Testis (tissue), 2 donors: ENCODE results near the gene NCOR1.

Source experiments
- POLR2A ChIP-seq: fragments of 450-650 bp; IDR thresholded peaks from one replicate; pipeline ENCODE4 v1.6.1; 2017; ENCODE audit warnings: antibody characterized with exemption, mild to moderate bottlenecking, moderate library complexity
- TF ChIP-seq, protein P1 (sequence below), 3 experiments: fragments of 450-650 bp in 2 of 3; fragments of 200-600 bp in 1 of 3; sonication (generic) in 1 of 3; IDR thresholded peaks; one replicate each; pipeline ENCODE4 v1.5.1; 2016 to 2019; ENCODE audit warnings: antibody characterized with exemption in 3 of 3, mild to moderate bottlenecking in 2 of 3, moderate library complexity in 1 of 3

DNA sequence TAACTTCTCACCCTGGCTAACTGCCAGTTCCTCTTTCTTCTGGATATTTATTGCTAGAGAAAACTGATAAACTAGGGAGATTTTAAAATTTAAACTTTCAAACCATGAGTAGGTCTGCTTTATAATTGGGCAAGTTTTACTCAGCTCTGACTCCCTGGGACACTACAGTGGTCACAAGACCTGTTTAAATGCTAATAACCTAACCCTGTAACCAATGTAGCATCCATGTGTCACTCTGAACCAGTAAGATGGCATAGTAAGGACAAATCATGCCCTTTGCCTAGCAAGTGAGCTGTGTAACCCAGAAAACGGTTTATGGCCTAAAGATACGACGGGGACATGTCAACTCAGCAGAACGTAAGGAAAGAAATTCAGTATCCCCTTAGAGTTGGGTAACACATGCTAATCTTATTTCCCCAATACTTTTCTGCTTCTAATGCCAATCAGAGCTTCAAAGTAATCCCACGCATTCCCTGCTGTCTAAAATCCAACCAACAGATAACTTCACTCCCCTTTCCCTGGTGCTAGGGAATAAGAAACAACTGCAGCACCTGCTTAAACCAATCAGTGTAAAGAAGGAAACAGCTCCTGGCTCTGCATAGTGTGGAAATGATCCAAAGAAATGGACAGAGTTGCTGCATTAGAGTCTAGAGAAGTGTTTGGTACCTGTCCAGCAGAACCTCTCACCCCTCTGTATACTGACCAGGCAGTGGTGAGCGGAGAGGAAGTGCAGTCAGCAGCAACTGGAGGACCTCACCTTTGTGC, 85.7 kb downstream of the NCOR1 start:
- TF ChIP-seq, protein P1, sequence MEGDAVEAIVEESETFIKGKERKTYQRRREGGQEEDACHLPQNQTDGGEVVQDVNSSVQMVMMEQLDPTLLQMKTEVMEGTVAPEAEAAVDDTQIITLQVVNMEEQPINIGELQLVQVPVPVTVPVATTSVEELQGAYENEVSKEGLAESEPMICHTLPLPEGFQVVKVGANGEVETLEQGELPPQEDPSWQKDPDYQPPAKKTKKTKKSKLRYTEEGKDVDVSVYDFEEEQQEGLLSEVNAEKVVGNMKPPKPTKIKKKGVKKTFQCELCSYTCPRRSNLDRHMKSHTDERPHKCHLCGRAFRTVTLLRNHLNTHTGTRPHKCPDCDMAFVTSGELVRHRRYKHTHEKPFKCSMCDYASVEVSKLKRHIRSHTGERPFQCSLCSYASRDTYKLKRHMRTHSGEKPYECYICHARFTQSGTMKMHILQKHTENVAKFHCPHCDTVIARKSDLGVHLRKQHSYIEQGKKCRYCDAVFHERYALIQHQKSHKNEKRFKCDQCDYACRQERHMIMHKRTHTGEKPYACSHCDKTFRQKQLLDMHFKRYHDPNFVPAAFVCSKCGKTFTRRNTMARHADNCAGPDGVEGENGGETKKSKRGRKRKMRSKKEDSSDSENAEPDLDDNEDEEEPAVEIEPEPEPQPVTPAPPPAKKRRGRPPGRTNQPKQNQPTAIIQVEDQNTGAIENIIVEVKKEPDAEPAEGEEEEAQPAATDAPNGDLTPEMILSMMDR (IDR thresholded peaks at IDR 0.05) = no peak
- no peak for TF ChIP-seq POLR2A
